GM12878 (cell line): ENCODE data around the gene MYH10. TPM values are rescaled to one million over a fixed set of nuclear protein-coding genes. Genes with fewer than 3 reads are reported as not detected.

Experiments
- ATAC-seq: fragments of 200-7000 bp; cut with Tn5 transposase; 3 replicates; pipeline ENCODE4 v1.9.1; 2020; ENCODE audit warnings: mild to moderate bottlenecking, moderate library complexity
- BruUV-seq: library from RNA; stranded (reverse); fragments of 400-500 nt; replicated peaks from 2 replicates; lab custom pipeline; 2021; lab: Mats Ljungman, UMichigan
- CTCF ChIA-PET: fragments of 300-600 bp; sonication (Branson Sonifier 250); formaldehyde crosslinking; extraction: SDS; loops from one replicate; lab custom pipeline; 2021; ENCODE audit warnings: inconsistent platforms; lab: Yijun Ruan, JAX
- POLR2A ChIA-PET: fragments of 350-600 bp; formaldehyde crosslinking; extraction: SDS; loops from one replicate; lab custom pipeline; 2021; ENCODE audit warnings: inconsistent platforms; lab: Charles Lee
- RAD21 ChIA-PET: fragments of 300-600 bp; sonication (Branson Sonifier 250); formaldehyde crosslinking; loops from one replicate; lab custom pipeline; 2023; ENCODE audit warnings: antibody characterized with exemption; ENCODE audit not compliant: unreplicated experiment; lab: Charles Lee
- SMC1A ChIA-PET: fragments of 300-600 bp; sonication (Branson Sonifier 250); formaldehyde crosslinking; loops from one replicate; lab custom pipeline; 2023; ENCODE audit not compliant: unreplicated experiment, uncharacterized antibody; lab: Charles Lee
- DNase-seq: peaks from one replicate; pipeline ENCODE4 v3.0.0-alpha.2; 2011; ENCODE audit warnings: low read depth, low spot score
- FAIRE-seq: peaks from 3 replicates; lab custom pipeline; 2011; peaks lifted over from hg19 to GRCh38; lab: Jason Lieb, UNC
- H2AFZ ChIP-seq: 2 replicates; pipeline ENCODE4 v1.6.0; 2011; ENCODE audit warnings: low read depth, low read length, control low read depth; ENCODE audit not compliant: control insufficient read depth
- H3K27ac ChIP-seq: 2 replicates; pipeline ENCODE4 v1.5.1; 2011; ENCODE audit warnings: control low read depth; ENCODE audit not compliant: control insufficient read depth, insufficient read depth
- H3K27me3 ChIP-seq, 2 experiments: replicated peaks in 1 of 2; 2 replicates each; pipeline versions ENCODE4 v1.6.0 to v1.6.1; 2011; ENCODE audit warnings: low read length in 1 of 2; ENCODE audit not compliant: control insufficient read depth in 2 of 2, insufficient read depth in 2 of 2
- H3K36me3 ChIP-seq, 2 experiments: 2 replicates each; pipeline ENCODE4 v1.5.1; 2011; ENCODE audit warnings: low read length in 1 of 2; ENCODE audit not compliant: control insufficient read depth in 2 of 2, insufficient read depth in 2 of 2
- H3K4me1 ChIP-seq: 2 replicates; pipeline ENCODE4 v1.6.1; 2011; ENCODE audit warnings: mild to moderate bottlenecking, low read length, moderate library complexity, mixed read lengths; ENCODE audit not compliant: control insufficient read depth, insufficient read depth
- H3K4me2 ChIP-seq: 2 replicates; pipeline ENCODE4 v1.6.0; 2011; ENCODE audit warnings: control low read depth; ENCODE audit not compliant: control insufficient read depth, insufficient read depth
- H3K4me3 ChIP-seq: fragments of 200-600 bp; sonication (generic); 2 replicates; pipeline ENCODE4 v1.5.1; 2016
- H3K79me2 ChIP-seq: 2 replicates; pipeline ENCODE4 v1.6.0; 2011; ENCODE audit warnings: low read length; ENCODE audit not compliant: control insufficient read depth, insufficient read depth
- H3K9ac ChIP-seq: 2 replicates; pipeline ENCODE4 v1.8.0; 2011; ENCODE audit warnings: low read length, control low read depth, mixed read lengths; ENCODE audit not compliant: control insufficient read depth, insufficient read depth
- H3K9me3 ChIP-seq: replicated peaks from 3 replicates; pipeline ENCODE4 v1.5.1; 2011; ENCODE audit warnings: mild to moderate bottlenecking, low read length; ENCODE audit not compliant: control insufficient read depth, insufficient read depth
- H4K20me1 ChIP-seq: 2 replicates; pipeline ENCODE4 v1.6.0; 2011; ENCODE audit not compliant: control insufficient read depth, insufficient read depth
- ATF2 ChIP-seq: IDR thresholded peaks from 2 replicates; pipeline ENCODE4 v1.6.1; 2012; ENCODE audit warnings: low read length, inconsistent platforms
- CHD4 ChIP-seq: fragments of 200-600 bp; sonication (generic); IDR thresholded peaks from 2 replicates; pipeline ENCODE4 v1.6.1; 2016; ENCODE audit warnings: mild to moderate bottlenecking
- E2F8 ChIP-seq: fragments of 450-650 bp; IDR thresholded peaks from 2 replicates; pipeline ENCODE4 v1.6.1; 2018; ENCODE audit warnings: mild to moderate bottlenecking, low read depth, moderate library complexity; ENCODE audit not compliant: partially characterized antibody
- E4F1 ChIP-seq: fragments of 450-650 bp; IDR thresholded peaks from 2 replicates; pipeline ENCODE4 v1.6.1; 2018; ENCODE audit warnings: borderline replicate concordance, mild to moderate bottlenecking; ENCODE audit not compliant: partially characterized antibody
- ETV6 ChIP-seq, 2 experiments: fragments of 450-650 bp in 1 of 2; IDR thresholded peaks in 1 of 2; conservative IDR thresholded peaks in 1 of 2; 2 replicates each; pipeline ENCODE4 v1.6.1; 2014; ENCODE audit warnings: antibody characterized with exemption in 1 of 2, borderline replicate concordance in 1 of 2, low read depth in 1 of 2, mild to moderate bottlenecking in 1 of 2, moderate library complexity in 1 of 2
- GABPA ChIP-seq: IDR thresholded peaks from 2 replicates; pipeline ENCODE4 v1.6.1; 2014; ENCODE audit warnings: antibody characterized with exemption, low read depth, mild to moderate bottlenecking, inconsistent platforms
- HDAC2 ChIP-seq: fragments of 200-600 bp; sonication (generic); IDR thresholded peaks from 2 replicates; pipeline ENCODE4 v1.6.1; 2017
- KDM1A ChIP-seq: fragments of 200-600 bp; sonication (generic); IDR thresholded peaks from 2 replicates; pipeline ENCODE4 v1.6.1; 2016; ENCODE audit warnings: borderline replicate concordance
- RELB ChIP-seq: fragments of 450-650 bp; IDR thresholded peaks from 2 replicates; pipeline ENCODE4 v1.6.1; 2017; ENCODE audit warnings: low read depth, mild to moderate bottlenecking, moderate library complexity
- SIN3A ChIP-seq: IDR thresholded peaks from 2 replicates; pipeline ENCODE4 v1.6.1; 2012; ENCODE audit warnings: low read depth, low read length, improper control_type of control experiment
- SIX5 ChIP-seq: IDR thresholded peaks from 2 replicates; pipeline ENCODE4 v1.6.1; 2011; ENCODE audit warnings: mild to moderate bottlenecking, low read depth, low read length, moderate library complexity; ENCODE audit not compliant: severe bottlenecking
- TCF12 ChIP-seq: IDR thresholded peaks from 2 replicates; pipeline ENCODE4 v1.6.1; 2011; ENCODE audit warnings: low read depth, mild to moderate bottlenecking, low read length
- TCF7 ChIP-seq: IDR thresholded peaks from 2 replicates; pipeline ENCODE4 v1.6.1; 2014; ENCODE audit warnings: antibody characterized with exemption, borderline replicate concordance
- WGBS: methylation state at CpG from one replicate; pipeline ENCODE4 v1.1.6; 2016; ENCODE audit warnings: low lambda C conversion rate; ENCODE audit not compliant: insufficient replicate concordance, insufficient coverage; ENCODE audit errors: missing lambda C conversion rate; 5-methylcytosine and 5-hydroxymethylcytosine counted together
- in situ Hi-C: fragments of 300-500 bp; cut with MboI; formaldehyde crosslinking; loops from 9 replicates; pipeline ENCODE4 v1.14.3; 2018; ENCODE audit warnings: mixed read lengths
- intact Hi-C: fragments of 100-400 bp; cut with micrococcal nuclease; formaldehyde crosslinking; loops from one replicate; pipeline ENCODE4 v1.14.2; 2022; ENCODE audit not compliant: unreplicated experiment
- polyA plus RNA-seq, 11 experiments: library from polyadenylated mRNA; depleted of rRNA in 4 of 11; unstranded in 6 of 11; stranded (reverse) in 5 of 11; fragments of >200 nt; fragmentation: Nextera tagmentation in 4 of 11; fragmentation: Illumina TruSeq in 1 of 11; extraction: Ambion mirVana in 4 of 11; extraction: Trizol in 1 of 11; gene quantifications; 1 replicate in 1 of 11; 2 replicates in 10 of 11; pipeline versions ENCODE4 v1.2.1 to v1.2.3, GENCODE V29; 2011 to 2016; ENCODE audit warnings: inconsistent platforms in 2 of 11, missing spikeins in 2 of 11, low read depth in 1 of 11
- total RNA-seq, 4 experiments: library from RNA; depleted of rRNA in 3 of 4; stranded (reverse); fragments of >200 nt in 3 of 4; fragmentation: Illumina TruSeq in 1 of 4; extraction: Trizol in 1 of 4; gene quantifications; 2 replicates each; pipeline versions ENCODE4 v1.2.1 to v1.2.3, GENCODE V29; 2013 to 2021

MYH10 gene
- total and polyA plus RNA-seq, 10 of the 15 experiments (the other 5 are each of a cell fraction or from before 2014, with no cell fraction given): 0.33 to 7.1 (median 1.0) TPM

- DNase-seq (no peak), FAIRE-seq (no peak), ATAC-seq (no peak)
- in situ Hi-C loops (no loop called here), intact Hi-C loops (no loop called here)
- ChIA-PET CTCF (no interaction called here), RAD21 (no interaction called here), SMC1A (interaction anchor here (0.9 to 1.1 kb wide), 2 partner anchors 9 to 32 kb away, joined by 3 to 4 read pairs; no protein-coding TSS in a partner anchor), POLR2A (no interaction called here)
- Histone ChIP-seq H4K20me1 (no peaks in the 10 kb centered on the region), H3K4me3 (no peak overlapping the region), H3K27me3 (no peaks in the 10 kb centered on the region), H3K9me3 (no peaks in the 10 kb centered on the region), H3K36me3 (no peaks in the 10 kb centered on the region), H2AFZ (no peak overlapping the region), H3K4me1 (no peaks in the 10 kb centered on the region), H3K4me2 (no peak overlapping the region), H3K79me2 (no peaks in the 10 kb centered on the region), H3K9ac (no peak overlapping the region), H3K27ac (no peak overlapping the region)
- TF ChIP-seq GABPA (no peak), KDM1A (no peak), HDAC2 (no peak), RELB (no peak), E4F1 (no peak), CHD4 (no peak), E2F8 (no peak), ETV6 (conservative IDR thresholded peaks at IDR 0.05 in 1 of 2, IDR thresholded peaks at IDR 0.05 in 1 of 2; ENCODE audit: borderline replicate concordance in 1 of 2, low read depth in 1 of 2) (no peak), SIN3A (no peak), SIX5 (no peak), ATF2 (no peak), TCF12 (no peak), TCF7 (no peak)
- no TSS peak for BruUV-seq
- whole genome bisulfite sequencing: 49% methylated on average over 3 of the region's 3 CpGs
These were observed 48.6 kb upstream of the MYH10 start for GRCh38 chr17:8679126-8679525.
